HG03439 (cell line): ENCODE data around the gene SRPX.

Experiments
- ATAC-seq: cut with Tn5 transposase; IDR thresholded peaks from one replicate; pipeline ENCODE4 v1.9.1; 2021; ENCODE audit warnings: mild to moderate bottlenecking, moderate library complexity; ENCODE audit not compliant: unreplicated experiment

SRPX gene

DNA sequence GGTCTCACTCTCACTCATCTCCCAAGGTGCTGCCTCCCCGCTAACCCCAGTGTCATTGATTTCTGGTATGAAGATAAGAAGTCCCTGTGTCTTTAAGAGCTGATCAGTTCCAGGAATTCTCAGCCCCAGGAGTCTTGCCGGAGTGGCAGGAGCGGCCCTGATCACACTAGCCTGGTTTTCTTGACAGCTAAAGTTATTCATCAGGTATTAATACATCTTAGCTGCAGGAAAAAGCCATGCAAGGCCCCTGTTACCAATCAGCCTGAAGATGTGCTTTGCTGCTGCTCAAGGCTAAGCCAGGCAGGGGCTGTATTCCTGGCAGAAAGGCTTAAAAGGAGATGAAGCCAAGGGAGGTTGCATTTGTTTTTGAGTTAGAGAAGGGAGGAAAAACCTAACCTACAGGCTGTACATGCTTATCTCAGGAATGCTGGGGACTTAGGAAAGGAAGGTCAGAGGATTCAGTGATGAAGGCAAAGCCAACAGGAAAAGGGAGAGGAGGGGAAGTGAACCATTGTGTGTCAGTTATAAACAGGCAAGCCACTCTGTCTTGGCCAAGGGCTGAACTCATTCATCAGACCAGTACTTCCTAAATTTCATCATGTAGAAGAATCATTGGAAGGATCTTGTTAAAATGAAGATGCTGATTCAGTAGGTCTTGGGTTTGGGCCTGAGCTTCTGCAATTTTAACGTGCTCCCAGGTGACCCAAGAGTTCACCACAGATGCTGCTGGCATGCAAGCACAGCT, 8.6 kb downstream of the SRPX start:
- ATAC-seq, result no peak

GRCh38 chrX:38206542-38206941, 14.1 kb downstream of the SRPX start:
- no peak for ATAC-seq

- ATAC-seq, result no peak
These were observed 14.6 kb downstream of the SRPX start for GRCh38 chrX:38206036-38206435.

- ATAC-seq, result no peak
These were observed 15.6 kb downstream of the SRPX start for GRCh38 chrX:38205039-38205438.

- ATAC-seq, result peak; percentile 76
These were observed 28.5 kb downstream of the SRPX start for GRCh38 chrX:38192007-38192810.

DNA sequence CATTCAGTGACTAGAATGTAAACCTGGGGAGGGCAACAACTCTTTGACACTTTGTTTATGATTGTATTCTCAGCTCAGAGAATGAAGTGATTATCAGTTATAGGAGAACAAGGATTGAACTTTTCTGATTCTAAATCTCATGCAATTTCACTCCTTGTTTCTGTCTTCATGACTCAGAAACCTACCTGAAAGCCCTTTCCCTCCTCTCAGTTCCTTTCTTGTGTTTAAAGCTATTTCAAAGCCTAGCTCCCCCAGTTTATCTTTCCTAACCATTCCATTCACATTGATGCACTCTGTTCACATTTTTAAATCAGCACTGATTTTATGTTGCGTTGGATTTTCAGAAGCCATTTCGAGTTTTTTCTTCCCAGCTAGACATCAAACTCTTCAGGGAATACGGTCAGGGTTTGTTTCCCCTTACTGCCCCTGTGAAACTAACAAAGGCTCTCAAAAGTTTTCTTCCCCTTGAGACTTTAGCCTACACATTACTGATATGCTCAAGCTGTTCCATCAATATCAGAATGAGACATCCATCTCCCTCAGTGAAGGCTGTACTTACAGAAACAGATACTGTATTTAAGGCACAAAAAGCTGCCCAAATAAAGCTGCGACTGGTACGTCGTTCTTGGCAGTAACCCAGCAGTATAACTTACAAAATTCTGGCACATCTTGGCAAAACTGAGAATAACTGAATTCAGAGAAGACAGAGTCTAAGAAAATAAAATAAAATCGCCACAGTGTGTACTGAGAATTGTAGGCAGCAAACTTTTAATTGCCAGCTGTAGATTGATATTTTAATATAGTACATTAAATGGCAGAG, 31.0 kb downstream of the SRPX start:
- ATAC-seq, result no peak

DNA sequence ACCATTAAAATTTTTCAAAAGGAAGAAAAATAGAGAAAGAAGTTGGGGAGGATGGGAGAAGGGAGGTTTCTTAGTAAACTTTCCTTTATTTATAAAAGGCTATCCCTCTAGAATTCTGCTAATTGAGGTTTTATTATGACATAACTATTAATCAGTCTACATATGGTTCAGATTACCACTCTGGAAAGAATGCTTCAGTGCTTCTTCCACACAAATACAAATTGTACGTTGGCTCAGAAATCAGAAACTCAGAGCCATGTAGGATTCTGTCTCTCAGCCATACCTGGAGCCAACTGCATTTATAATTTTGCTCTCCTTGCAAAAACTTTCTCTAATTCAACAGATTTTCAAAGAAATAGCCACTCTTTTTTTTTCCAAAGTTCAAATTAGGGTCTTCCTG, 37.1 kb downstream of the SRPX start:
- ATAC-seq, result no peak

DNA sequence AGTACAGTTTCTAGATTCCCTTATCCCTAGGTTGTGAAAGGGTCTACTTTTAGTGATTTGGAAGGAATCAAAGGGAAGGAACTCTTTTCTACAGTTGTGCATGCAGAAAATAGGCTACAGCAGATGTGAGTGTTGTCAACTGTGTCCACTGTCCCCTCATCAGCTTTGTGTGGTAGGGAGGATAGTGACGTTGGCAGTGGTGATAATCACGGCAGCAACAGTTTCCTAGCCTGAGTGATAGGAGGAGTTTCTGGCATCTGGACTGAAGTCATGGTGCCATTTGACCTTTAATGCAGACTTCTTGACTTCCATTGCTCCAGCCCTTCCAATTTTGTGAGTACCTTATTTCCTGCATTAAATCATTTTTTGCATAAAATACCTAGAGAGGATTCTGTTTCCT, 39.3 kb downstream of the SRPX start:
- no peak for ATAC-seq

DNA sequence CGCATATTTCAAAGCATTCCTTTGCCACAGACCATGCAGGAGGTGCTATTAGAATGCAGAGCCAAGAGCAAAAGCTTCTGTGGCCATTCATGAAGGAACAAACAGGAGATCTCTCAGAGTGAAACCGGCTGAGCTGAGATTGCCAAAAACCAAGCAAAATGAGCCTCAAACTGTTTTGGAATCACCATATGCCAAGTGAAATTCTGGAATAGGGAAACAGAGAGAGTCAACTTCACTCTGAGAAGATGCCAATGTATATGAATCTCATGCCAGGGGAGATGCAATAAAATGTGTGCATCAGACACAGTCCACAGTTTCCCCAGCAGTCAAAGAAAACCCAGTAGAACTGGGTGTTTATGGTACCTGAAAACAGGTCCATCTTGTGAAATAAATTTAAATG, 42.3 kb downstream of the SRPX start:
- ATAC-seq, result no peak

GRCh38 chrX:38175139-38175538, 45.5 kb downstream of the SRPX start:
- no peak for ATAC-seq

DNA sequence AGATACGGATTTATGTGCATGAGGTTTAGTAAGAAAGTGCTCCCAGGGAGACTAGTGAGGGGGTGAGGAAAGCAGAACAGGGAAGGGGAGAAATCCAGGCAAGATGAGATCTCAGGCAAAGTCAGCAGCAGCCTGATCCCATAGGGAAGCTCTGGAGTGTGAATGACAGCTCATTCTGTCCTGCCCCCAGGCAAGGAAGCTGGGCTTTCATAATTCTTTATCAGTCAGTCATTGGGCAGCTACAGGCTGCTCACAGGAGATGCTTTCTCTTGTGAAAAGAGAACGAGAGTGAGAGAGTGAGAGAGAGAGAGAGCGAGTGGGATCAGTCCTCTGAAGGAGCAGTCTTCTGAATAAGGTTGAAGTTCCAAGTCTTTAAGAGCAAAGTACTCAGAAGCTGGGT, 48.1 kb downstream of the SRPX start:
- no peak for ATAC-seq

DNA sequence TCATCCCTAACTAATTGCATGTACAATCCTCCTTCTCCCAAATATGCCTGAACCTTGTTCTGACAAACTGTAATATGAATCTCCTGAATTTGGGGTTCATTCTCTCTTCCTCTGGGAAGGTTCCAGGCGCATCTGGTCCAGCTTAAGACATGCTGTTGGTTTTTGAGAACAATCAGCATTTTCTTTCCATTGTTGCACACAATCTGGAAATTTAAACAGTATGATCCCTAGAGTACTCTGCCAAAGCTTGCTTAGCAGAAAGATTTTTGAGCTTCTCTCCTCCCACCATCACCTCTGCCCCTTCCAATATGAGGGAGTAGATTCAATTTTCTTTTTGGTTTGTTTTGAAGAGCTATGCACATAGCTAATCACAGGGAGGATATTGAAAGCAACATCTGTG, 50.1 kb downstream of the SRPX start:
- no peak for ATAC-seq

DNA sequence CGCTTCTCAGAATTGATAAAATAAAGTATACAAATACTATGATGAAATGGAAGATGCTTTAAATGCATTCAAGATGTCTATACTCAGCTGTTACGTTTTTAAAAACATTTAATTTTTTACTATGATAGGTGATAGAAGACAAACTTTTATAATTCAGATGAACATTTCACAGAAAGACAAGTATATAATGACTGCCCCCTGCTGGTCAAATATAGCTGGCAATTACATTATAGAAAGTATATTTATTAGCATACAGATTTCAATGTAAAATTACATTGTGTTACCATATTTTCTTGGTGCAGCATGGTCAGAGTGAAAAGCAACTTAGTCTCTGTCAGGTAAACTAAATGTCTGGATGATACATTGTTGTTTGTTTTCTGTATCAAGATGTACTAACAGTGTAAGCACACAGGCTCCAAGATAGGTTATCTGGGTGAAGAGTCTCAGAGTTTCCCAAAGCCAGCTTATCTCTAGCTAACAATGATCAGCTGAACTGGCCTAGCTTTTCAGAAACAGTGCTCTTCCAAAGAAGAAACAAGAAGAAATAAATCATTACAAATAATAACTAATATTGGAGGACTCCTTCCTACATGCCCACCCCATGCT, 54.1 kb downstream of the SRPX start:
- no peak for ATAC-seq

- no peak for ATAC-seq
These were observed 55.6 kb downstream of the SRPX start for GRCh38 chrX:38165023-38165422.

DNA sequence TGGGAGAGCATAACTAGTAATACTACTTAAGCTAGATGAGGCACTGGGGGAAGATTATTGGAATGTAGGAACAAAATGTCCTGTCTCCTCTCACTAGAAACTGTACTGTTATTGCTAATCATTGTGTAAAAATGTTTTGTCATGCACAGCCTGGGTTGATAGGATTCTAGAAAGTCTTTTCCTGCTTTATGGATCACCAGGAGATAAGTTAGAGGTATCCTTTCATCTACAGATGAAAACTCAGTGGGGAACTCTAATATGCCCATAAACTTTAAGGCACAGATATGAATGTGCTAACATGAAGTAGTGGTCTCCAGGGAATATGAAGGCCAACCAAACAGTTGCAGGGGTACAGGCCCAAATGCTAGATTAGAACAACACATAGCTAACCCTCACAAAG, 57.5 kb downstream of the SRPX start:
- no peak for ATAC-seq

GRCh38 chrX:38156838-38157237, 63.8 kb downstream of the SRPX start:
- ATAC-seq, result no peak

DNA sequence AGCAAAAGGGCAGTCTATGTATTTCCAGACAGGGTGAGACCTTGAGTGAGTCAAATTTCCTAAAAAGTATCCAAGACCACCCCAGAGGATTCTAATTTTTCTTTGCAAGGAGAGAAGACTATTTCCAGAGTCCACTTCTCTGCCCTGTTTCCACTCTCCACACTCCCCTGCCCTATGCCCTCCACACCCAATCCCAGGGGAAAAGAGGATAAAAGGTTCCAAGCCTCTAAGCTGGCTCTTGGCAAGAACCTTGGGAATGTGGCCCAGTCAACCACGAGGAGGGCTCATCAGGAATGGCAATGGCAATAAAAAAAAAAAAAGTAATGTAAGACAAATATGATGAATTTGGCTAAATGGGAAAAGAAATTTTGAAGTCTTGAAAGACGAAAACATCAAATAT, 65.9 kb downstream of the SRPX start:
- ATAC-seq, result no peak

DNA sequence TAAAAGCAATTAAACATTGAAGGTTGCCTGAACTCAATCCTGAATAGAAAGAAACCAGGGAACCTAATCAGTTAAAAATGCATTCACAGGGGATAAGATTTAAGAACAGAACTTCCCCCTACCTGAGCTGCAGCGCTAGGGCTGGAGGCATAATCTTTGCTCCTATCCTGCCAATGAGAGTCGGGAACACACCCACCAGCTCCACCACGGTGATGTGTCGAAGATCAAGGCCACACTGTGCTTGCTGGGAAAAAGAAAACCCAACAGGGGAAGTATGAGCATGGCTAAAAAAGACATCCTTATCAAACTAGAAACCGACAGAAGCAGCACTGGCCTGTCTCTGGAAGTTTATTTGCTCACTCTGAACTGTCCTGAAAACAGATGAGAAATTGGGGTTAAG, 66.3 kb downstream of the SRPX start:
- ATAC-seq, result no peak

- ATAC-seq, result no peak
These were observed 69.2 kb downstream of the SRPX start for GRCh38 chrX:38151441-38151840.

GRCh38 chrX:38150993-38151392, 69.7 kb downstream of the SRPX start:
- ATAC-seq, result no peak

DNA sequence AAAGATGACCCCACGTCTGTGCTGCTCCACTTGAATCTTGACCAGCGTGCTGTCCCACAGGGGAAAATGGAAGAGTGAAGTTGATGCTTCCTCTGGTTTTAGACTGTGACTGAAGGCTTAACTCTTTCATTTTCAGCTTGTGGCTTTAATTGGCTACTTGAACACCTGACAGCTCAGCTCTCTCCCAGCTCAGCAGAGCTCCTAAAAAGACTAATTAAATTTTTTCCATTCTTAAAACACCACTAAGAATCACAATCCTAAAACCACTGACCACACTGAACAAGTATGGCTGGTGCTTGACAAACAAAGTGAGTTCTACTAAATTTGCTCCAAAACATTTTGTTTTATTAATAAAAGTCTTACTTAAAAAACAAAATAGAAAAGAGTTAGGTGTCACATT, 71.7 kb downstream of the SRPX start:
- no peak for ATAC-seq
